Activated naive CD4-positive, alpha-beta T cell treated with Interleukin-2 at 50 U/mL for 16 hours (primary cell): ENCODE measurements around the gene GTF2H2C_2.
"Not testable (repeated sequence)": the region's sequence is repeated elsewhere in the genome, so short reads cannot be mapped to it uniquely, and the experiment has no call there.

ENCODE experiments used
- DNase-seq: peaks from one replicate; pipeline ENCODE4 v3.0.0-alpha.2; 2020

The GTF2H2C_2 gene

GRCh38 chr5:70415117-70415516 is at the start of gene GTF2H2C_2:
GTF2H2C_2 (plus strand) TSS chr5:70415368.
- DNase-seq, result not testable (repeated sequence)

DNA sequence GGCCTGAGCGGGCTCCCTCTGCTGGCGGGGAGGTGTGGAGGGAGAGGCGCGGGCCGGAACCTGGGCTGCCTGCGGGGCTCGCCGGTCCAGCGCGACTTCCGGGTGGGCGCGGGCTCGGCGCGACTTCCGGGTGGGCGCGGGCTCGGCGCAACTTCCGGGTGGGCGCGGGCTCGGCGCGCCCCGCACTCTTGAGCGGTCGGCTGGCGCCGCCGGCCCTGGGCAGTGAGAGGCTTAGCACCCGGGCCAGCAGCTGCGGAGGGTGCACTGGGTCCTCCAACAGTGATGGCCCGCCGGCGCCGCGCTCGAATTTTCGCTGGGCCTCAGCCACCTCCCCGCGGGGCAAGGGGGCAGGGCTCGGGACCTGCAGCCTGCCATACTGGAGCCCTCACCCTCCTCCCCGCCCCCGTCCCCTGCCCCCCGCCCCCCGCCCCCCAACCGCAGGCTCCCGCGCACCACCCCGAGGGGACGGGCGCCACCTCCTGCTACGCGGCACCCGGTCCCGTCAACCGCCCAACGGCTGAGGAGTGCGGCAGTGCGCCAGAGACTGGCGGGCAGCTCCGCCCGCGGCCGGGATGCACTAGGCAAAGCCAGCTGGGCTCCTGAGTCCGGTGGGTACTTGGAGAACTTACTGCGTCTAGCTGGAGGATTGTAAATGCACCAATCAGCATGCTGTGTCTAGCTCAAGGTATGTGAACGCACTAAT is 14.0 kb upstream of the GTF2H2C_2 start:
- DNase-seq, result peak; percentile 51

- not testable (repeated sequence) for DNase-seq
Observed at GRCh38 chr5:70421322-70421721, 6.2 kb downstream of the GTF2H2C_2 start.

DNA sequence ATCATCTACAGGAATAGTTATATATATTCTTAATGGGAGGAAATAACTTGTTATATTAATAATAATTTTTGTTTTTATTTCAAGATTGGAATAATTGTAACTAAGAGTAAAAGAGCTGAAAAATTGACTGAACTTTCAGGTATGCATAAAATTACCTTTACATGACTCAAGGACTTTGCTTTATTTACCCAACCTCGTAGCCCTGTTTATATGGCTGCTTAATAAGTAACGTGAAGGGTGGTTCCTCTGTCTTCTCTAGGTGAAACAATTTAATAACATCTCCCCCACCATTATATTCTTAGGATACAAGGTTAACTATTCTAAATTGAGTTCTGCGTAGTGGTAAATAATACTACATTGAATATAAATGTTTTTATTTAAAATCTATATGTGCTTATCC is 8.0 kb downstream of the GTF2H2C_2 start:
- DNase-seq, result not testable (repeated sequence)

DNA sequence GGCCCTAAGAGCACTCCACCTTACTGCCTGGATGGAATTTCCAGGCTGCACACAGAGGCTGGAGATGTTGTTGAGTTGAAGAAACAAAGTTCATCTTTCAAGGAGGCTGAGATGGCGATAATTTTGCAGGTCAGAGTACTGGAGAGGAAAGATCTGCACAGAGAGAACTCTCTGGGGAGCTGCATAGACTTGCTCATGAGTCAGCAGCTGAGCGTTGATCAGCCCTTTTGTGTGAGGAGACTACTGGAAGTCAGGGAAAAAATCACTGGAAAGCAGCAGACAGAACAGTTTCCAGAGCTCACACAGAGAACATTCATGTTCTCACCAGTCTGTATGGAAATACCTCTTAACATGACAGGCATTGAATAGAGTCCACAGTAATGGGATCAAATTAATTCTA is 23.4 kb downstream of the GTF2H2C_2 start:
- DNase-seq, result not testable (repeated sequence)

DNA sequence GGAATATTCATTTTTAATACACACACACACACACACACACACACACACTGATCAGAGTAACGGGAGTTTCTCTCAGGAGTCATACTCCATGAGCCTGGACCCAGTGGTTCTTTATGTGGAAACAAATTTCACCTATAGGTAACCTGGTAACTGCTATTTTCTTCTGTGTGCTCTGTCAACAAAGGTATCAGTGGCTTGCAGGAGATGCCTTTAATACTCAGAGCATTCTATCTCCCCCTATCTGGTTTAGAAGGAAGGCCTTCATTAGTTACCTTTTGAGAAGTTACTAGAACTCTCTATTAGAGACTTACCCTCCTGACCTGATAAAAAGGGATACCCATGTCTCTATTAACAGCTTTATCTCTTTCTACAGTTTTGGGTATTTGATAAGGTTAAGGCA is 34.4 kb downstream of the GTF2H2C_2 start:
- DNase-seq, result not testable (repeated sequence)

DNA sequence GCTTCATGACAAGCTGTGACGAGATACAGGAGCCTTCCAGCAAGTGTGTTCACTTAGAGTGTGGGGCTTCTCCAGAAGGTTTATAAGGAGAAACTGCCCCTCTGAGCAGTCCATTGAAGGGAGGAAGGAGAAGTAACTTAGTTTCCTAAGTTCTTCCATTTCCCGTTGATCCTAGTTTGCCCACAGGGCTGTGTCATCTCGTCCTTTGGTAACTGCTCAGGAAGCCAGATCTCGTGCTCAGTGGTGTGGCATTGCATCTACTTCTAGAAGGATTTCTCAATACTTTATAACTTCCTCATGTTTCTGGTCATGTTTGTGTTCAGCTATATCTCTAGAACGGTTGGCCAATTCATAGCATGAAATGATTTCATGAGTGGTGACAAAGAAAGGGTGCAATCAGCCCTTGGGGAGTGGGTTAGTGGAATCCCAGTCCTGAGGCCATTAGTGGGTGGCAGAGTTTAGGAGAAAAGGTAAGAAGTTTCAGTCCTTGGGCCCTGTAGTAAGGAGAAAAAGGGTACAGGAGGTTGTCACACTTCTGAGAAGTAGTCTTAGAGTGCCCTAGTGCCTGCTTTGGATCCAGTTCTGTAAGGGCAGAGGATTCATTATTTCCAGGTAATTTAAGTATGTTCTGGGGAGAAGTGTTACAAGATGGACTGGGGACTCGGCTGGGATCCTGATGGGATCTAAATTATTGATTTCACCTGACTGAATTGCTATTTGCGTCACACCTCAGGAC is 36.2 kb downstream of the GTF2H2C_2 start:
- not testable (repeated sequence) for DNase-seq

DNA sequence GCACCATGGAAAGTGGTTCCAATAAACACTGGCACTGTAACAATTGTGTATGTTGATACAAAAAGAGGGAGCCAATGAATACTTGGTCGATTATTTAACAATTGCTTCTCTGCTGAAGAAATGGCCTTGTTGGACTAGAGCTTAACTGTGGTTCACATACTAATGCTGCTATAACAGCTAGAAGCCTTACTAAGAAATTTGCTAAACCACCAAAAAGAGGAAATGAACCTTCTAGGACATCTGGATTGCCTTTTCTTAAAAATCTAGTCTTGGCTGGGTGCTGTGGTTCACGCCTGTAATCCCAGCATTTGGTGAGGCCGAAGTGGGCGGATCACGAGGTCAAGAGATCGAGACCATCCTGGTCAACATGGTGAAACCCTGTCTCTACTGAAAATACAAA is 41.9 kb downstream of the GTF2H2C_2 start:
- DNase-seq, result not testable (repeated sequence)

GRCh38 chr5:70459188-70459587 is 44.0 kb downstream of the GTF2H2C_2 start:
- not testable (repeated sequence) for DNase-seq

GRCh38 chr5:70461984-70462383 is 46.8 kb downstream of the GTF2H2C_2 start:
- not testable (repeated sequence) for DNase-seq

DNA sequence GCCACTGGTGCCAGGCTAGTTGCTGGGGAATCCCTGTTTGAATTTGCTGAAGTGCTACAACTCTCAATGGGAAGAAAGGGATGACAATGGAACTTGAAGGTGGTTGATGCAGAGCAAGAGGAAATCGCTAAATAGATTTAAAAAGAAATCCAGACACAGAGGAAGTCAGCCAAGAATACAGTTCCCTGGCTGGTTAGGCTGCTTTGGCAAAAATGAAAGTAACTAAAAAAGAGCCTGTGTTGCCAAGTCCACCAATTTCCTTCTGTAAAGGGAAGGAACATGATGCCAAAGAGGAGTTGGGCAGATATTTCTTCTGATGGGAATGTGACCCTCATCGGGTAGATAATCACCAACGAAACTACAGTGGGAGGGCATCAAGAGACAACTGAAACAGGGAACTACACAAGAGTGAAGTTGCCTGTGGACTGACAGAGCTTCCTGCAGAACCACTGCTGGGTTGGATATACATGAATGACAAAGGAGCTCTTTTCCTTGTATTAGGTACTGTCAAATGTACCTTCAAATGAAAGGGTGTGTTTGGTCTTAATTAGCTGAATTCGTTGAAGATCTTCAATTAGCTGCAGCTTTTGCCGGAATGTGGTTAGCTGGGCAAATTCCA is 49.0 kb downstream of the GTF2H2C_2 start:
- DNase-seq, result not testable (repeated sequence)

GRCh38 chr5:70469926-70470509 is 54.9 kb downstream of the GTF2H2C_2 start:
- not testable (repeated sequence) for DNase-seq
